GM19463 (cell line): ENCODE measurements around the gene ATP5PB.

Source experiments
- ATAC-seq: cut with Tn5 transposase; IDR thresholded peaks from one replicate; pipeline ENCODE4 v1.9.1; 2021; ENCODE audit warnings: mild to moderate bottlenecking, moderate library complexity; ENCODE audit not compliant: unreplicated experiment

Gene ATP5PB, protein sequence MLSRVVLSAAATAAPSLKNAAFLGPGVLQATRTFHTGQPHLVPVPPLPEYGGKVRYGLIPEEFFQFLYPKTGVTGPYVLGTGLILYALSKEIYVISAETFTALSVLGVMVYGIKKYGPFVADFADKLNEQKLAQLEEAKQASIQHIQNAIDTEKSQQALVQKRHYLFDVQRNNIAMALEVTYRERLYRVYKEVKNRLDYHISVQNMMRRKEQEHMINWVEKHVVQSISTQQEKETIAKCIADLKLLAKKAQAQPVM

DNA sequence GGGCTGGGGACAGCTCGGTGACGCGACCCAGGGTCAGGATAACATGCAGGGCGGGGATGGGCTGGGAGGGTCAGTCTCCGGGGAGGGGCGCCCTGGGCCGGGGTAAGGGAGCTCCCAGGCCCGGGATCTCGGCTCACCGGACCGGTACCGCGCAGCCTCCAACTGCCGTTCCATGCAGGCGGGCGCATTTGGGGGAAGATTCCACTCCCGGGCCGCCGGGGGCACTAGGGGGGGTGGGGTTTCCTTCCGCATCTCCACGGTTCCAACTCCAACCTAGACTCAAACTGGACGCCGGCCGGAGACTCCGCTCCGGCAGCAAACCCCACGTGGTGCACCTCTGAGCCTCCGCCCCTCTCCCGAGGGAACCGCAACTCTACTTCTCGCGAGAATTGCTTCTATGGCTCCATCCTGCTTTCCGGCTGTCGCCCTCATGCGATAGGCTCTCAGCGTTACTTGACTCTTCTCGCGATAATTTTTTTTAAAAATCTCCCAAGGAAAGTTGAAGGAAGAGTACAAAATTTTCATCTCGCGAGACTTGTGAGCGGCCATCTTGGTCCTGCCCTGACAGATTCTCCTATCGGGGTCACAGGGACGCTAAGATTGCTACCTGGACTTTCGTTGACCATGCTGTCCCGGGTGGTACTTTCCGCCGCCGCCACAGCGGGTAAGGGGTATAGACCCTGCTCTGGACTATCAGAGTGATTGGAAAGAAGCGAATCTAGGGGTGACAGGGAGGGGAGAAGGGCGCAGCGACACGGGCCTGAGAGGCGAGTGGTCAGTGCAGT lies at the start of gene ATP5PB, which contains the start of gene WDR77:
ATP5PB (plus strand) TSS at position 547 of the 785 bp plus-strand sequence; CDS start at position 625, 78 bp downstream.
WDR77 (minus strand) TSS at position 339 of the 785 bp plus-strand sequence; CDS start at position 252, 87 bp downstream.
- peak; percentile 92 for ATAC-seq

DNA sequence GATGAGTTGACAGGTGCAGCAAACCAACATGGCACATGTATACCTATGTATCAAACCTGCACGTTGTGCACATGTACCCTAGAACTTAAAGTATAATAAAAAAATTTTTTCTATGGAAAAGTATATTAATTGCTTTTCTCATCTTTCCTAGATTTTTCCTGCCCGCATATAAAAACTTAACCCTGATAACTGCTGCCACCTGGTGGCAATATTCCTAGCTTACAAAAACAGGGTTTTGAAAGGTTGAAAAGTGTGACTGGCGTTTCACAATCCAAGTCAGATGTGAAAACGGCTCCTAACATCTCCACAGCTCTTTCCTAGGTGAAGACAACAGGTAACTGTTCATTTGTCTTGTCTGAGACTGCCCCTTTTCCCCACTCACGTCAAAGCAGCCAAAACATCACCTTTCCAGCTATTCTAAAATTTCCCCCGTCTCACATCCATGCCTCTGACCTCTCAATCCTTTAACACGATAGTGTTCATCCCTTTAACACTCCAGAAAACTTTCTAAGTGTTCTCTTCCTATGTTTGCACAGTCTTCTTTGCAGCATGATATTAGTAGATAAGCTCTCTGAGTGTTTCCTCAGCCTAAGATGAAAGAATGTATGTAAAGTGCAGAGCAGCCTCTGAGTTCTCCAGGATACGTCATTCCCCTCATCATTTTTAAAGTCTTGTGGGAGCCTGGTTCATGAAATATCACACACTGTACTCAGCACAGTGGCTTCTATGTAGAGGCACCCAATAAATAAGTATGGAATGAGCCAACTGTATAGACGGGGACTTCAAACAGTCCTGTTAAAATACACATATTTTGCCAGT lies 49.3 kb upstream of the ATP5PB start:
- no peak for ATAC-seq

DNA sequence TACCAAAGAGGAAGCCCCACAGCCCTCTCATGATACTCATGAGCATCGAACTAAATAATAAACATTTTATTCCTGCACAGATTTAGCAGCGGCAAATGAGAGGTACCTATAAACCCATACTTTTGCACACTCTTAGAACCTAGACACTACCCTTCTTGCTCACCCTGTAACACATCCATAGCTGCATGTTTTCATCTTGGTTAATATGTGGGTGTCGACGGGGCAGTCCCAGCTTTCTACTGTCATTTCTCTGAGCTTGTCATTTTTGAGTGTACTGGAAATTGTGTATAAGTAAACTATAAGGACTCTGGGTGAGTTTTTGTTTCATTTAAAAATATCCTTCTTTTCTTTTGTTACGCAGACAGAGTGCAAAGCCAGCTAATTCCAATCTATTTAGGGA lies 47.2 kb upstream of the ATP5PB start:
- no peak for ATAC-seq

DNA sequence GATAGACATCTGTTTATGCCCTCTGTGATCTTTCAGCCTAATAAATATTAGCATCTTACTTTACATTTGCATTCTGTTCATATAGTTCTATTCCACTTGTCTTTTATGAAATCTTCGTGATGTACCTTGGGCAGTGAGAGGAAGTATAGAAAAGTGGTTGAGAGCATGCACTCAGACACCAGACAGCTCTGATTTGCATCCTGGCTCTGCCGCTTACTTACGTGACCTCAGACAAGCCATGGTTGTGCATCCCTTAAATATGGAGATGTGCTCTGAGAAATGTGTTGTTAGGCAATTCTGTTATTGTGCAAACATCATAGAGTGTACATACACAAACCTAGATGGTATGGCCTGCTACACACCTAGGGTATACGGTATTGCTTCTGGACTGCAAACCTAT lies 44.7 kb upstream of the ATP5PB start:
- no peak for ATAC-seq

DNA sequence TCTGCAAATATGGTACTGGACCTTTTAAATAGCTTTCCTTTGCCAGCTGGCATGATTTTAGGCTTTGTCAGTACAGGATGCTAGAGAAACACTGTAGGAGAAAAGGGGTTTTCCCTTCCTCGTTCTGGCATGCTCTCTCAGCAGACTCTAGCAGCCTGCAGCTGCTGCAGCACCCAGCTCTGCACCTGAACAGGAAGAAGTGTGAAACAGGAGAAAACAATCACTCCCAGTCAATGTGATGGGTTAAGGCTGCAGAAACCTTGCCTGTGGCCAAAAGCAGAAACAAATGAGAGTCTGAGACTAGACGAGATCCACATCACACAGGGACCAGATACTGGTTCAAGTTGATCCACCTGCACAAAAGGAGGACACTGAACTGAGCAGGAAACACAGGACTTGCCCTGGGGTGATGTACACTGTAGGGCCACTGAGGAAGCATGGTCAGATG lies 42.9 kb upstream of the ATP5PB start:
- peak; percentile 96 for ATAC-seq

DNA sequence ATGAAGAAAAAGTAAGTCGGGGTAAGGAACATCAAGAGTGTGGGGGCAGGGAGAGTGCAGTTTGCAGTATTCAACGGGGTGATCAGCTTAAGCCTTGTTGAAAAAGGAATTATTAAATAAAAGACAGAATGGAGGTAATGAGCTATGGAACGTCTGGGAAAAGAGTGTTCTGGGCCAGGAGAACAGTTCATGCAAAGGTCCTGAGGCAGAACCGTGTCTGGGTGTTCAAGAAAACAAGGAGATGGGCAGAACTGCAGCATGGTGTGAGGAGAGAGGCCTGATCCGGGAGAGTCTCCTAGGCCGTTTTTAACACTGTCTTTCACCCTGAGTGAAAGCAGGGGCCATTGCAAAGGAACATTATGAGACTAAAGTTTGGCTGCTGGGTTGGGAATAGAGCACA lies 42.0 kb upstream of the ATP5PB start:
- no peak for ATAC-seq

DNA sequence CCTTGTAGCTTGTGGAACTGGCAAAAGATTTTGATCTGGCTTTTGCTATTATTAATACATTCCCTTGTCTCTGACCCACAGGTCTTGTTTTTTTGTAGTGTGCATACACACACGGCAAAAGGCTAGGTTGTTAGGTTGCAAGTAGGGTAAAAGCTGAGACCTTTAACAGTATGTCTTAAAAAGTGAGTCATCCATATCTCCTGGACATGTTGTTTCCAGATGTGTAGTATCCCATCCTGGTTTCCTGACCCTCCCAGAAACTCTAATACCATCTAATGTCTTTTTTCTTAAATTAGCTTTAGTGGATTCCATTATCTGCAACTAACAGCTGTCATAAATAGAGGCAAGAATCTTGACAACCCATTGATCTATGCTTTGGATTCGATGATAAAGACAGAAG lies 36.4 kb upstream of the ATP5PB start:
- no peak for ATAC-seq

DNA sequence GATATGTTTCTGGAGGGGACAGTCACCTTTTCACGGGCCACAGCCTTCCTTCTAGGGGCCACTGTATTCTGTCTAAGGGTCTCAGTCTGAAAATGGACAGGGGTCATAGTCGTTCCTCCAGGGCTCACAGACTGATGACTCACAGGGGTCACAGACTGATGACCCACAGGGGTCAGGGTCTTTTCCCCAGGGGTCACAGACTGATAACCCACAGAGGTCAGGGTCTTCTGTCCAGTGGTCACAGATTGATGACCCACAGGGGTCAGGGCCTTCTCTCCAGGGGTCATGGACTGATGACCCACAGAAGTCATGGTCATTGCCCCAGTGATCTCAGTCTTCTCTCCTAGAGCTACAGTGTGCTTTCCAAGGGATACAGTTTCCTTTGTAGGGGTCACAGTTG lies 34.5 kb upstream of the ATP5PB start:
- ATAC-seq, result no peak

DNA sequence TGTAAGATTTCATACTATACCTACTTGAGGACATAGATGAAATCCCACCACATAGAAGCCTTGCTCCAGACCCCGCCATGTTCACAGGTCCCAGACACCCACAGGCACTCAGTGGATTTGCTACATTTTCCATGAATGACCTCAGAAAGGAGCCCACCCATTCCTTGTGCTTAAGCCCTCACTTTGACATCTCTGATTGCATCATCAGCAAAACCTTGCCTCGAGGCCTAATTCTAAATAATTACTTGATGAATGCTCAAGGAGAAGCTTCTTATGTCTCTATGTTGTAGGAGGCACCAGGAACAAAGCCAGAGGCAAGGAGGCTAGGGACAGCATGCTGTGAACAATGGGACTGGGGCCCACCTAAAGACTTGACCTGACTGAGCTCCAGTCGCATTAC lies 33.8 kb upstream of the ATP5PB start:
- ATAC-seq, result no peak

DNA sequence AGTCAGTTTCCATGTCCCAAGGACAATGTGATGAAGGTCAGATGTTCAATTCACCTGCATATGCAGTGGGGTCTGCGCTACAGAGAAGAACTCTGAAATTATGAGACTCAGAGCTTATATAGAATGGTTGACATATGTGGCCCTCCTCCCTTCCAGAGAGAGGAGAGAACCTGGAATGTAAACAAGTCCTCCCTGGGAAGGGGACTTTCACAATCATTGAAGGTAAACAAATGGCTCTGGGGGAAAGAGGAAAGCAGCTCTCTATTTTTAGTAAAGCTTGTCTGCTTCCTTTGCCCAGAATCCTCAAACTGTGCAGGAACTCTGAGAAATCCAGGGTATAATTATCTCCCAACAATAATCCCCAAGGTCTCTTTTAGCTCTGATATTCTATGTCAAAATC lies 31.5 kb upstream of the ATP5PB start:
- ATAC-seq, result no peak

DNA sequence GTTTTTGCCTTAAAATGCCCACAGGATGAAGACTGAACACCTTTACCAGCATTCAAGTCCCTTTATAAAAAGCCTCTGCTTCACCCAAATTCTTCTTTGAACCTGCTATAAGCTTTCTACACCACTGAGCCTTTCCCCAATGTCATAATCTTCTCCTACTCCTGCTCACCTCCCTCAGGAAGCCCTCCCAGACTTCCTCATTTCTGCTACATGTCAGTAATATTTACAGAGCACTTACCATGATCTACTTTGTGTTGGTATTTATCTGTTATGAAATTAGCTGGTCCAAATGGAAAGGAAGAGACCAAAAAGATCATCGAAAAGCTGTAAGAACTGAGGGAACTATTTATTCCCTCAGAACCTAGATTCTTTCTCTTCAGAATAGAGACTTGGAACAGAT lies 30.2 kb upstream of the ATP5PB start:
- ATAC-seq, result no peak

DNA sequence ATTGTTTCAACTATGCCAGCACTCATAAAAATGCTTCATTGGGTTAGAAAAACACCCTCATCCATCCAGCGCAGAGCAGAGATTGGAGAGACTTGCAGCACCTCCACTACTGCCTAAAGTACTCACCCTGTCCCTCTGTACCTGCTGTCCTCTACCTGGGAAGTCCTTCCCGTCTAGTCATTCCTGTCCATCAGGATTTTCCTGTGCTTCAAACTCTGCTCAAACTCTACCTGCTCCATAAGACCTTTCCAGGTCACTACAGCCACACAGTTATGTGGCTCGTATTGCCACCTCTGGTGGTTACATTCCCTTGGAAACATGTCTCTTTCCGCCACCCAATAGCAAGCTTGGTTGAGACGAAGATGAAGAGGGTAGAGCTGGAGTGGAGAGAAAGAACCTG lies 28.9 kb upstream of the ATP5PB start:
- ATAC-seq, result no peak

DNA sequence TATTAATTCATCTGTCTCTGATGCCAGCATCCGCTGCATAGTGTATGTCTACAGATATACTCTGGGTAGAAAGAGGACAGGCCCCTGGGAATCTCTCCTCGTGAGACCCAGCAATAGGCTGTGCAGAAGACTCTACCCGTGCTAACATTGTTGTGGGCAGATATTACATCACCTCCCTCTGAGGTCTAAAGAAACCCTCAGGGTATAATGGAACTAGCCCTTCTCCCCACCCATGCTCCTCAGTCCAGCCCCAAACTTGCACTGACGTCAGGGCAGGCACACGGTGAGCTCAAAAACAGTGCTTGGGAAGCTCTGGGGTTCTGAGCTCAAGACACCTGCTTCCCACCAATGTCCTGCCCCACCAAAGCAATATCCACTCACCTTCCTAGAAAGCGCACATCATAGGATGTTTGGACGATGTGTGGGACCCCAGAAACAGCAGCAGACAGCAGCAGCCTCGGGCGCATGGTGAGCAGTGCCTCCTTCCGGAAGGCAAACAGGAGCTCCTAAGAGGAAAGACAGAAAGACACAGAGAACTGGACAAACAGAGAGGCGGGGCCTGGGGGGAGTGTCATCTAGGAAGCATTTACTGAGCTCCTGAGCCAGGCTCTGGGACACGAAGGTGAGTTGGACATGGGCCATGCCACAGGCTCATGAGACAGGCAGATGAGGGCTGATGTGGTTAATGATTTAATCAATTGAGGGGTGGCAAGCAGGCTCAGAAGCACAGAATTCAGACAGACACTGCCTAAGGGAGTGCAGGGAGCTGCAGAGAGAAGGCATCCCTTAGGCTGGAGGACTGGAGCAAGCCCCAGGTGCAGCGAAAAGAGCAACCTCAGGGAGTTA lies 26.5 kb upstream of the ATP5PB start:
- ATAC-seq, result no peak

DNA sequence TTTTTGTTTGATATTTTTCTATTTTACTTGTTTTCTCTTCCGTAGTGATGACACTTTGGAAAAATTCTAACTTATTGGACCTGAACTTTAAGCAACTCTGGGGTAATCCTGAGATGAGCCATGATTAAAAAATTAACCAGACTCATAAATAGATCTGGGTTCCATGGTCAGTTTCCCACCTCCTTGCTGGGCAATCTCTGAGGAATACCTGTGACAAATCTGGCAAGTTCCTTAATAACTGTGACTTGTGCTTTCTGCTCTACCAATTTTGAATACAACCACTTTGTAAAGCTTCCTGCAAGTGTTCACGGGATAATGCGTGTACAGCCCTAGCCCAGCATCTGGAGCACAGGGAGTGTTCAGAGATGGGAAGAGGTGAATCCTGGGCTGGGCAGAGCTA lies 25.0 kb upstream of the ATP5PB start:
- ATAC-seq, result no peak

DNA sequence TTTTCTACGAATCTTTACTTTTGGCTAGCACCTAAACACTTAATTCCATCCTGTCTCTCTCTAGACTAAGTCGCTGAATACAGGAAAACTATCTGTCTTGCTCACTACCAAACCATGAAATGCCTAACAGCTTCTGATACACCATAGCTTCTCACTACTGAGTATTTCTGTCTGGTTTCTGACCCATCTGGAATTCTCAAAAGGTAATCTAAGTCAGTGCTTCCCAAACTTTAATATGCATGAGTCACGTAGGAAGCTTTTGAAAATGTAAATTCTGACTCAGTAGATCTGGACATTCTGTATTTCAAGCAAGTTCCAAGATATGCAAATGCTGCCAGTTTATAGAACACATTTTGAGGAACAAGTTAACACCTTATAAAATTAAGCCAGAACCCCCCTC lies 12.5 kb upstream of the ATP5PB start:
- ATAC-seq, result no peak

DNA sequence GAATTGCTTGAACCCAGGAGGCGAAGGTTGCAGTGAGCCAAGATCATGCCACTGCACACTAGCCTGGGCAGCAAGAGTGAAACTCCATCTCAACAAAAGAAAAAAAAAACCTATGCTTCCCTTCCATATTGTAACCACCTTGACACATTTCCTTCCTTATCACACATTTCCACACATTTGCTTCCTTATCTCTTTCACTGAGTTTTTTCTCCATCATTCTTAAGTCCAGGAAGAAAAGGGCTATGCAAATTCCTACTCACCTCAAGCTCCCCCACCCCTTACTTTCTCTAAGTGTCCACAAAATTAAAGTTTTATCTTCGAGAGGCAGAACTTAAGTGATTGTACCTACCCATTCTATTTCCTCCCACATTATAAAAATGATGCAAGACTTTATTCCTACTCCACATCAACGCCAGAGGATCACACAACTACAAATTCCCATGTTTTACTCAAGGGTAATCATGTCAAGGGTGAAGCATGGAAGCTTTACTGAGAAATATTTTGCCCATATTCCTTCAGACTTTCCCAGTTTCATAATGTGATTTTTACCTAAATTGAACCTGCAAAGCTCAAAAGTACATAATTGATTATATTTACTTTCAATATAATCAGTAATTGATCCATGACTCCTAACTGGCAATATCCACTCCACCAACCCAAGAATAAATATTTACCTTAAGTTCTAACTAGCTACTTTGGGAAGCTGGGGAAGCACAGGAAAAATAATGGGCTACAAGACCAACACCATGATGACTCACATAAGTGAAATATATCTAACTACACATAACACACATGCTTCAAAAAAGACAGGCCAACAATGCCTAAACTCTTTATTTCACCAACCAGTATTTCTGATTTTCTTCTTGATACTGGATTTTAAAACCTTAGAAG lies 9.6 kb upstream of the ATP5PB start:
- no peak for ATAC-seq

DNA sequence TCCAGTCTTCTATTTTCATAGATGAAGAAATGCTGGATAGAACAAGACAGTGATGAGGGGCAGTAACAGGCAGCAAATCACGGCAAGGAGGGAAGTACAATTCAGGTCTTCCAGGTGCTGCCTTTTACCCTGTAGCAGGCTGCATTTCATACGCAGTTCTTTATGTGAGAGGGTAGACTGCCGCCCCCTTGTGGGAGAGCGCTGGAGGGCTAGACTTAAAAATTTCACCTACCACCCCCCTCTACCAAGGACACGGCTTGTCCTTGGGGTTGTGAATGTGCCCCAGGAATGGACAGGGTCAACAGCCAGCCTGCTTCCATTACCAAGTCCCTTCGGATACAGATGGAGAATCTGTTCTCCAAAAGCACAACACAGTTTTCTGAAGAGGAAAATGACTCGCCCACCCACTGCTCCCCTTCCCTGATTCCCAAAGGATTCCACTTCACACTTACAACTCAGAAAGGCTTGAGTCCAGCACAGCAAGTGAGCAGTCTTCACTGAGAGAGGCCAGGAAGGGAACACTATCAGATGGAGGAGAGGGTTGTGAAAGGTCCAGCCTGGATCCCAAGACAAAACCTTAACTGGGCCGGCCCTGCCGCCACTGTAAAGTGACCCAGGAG lies 7.6 kb upstream of the ATP5PB start:
- ATAC-seq, result no peak

DNA sequence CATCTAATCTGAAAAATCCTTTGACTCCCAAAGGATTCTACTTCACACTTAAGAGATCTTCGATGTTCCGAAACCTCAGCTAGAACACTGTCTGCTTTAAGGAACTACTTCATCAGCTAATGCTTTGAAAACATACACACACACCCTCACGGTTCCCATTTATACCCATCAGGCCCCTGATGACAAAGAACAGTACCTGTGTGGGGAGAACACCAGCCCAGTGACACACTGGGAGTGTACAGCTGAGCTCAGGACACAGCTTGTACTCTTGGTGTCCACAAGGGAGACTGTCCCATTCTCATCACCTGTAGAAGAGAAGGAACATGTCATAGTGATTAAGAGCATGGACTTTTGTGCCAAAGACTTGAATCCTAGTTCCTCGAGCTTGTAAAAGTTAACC lies 6.8 kb upstream of the ATP5PB start:
- no peak for ATAC-seq

DNA sequence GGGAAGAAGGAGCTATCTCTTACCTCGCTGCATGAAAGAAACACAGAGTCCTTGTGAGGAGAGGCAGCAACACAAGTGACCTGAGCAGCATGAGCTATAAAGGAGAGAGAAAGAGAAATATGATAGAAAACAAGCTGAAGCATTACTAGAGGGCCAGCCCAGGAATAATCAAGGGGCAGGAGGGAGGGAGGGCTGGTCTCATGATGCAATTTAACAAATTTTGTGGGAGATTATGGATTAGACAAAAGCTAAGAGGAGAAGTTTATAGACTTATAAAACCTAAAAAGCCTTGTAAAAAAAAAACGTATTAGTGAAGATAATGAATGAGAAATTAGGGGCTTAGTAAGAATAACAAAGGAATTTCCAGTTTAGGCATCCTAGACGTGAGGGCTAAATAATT lies 5.2 kb upstream of the ATP5PB start:
- ATAC-seq, result no peak
